HepG2 (cell line): ENCODE results near the gene SPAG4. TPM values are rescaled to one million over a fixed set of nuclear protein-coding genes. Genes with fewer than 3 reads are reported as not detected.

ENCODE experiments used
- ATAC-seq: fragments of 200-7000 bp; cut with Tn5 transposase; 3 replicates; pipeline ENCODE4 v1.9.1; 2020; ENCODE audit warnings: mild to moderate bottlenecking, moderate library complexity
- BruUV-seq: library from RNA; stranded (reverse); fragments of 400-500 nt; replicated peaks from 2 replicates; lab custom pipeline; 2021; lab: Mats Ljungman, UMichigan
- CTCF ChIA-PET: fragments of 300-600 bp; formaldehyde crosslinking; extraction: SDS; loops from one replicate; lab custom pipeline; 2021; ENCODE audit warnings: low total read pairs, inconsistent platforms, low intra/inter-chr PET ratio; lab: Yijun Ruan, JAX
- POLR2A ChIA-PET: fragments of 350-600 bp; sonication (Branson Sonifier 250); formaldehyde crosslinking; loops from one replicate; lab custom pipeline; 2020; ENCODE audit warnings: antibody characterized with exemption, inconsistent platforms; lab: Yijun Ruan, JAX
- DNase-seq: peaks from one replicate; pipeline ENCODE4 v3.0.0-alpha.2; 2015; ENCODE audit warnings: low spot score
- FAIRE-seq: peaks from 3 replicates; lab custom pipeline; 2011; peaks lifted over from hg19 to GRCh38; lab: Jason Lieb, UNC
- H2AFZ ChIP-seq: one replicate; pipeline ENCODE4 v1.6.1; 2011; ENCODE audit warnings: low read length, inconsistent platforms
- H3K27ac ChIP-seq: fragments of 300-600 bp; 3 replicates; pipeline ENCODE4 v1.8.0; 2011; ENCODE audit warnings: mixed run types, mild to moderate bottlenecking, mixed read lengths, low read length, inconsistent platforms; ENCODE audit not compliant: insufficient read depth; ENCODE audit errors: extremely low read length
- H3K27me3 ChIP-seq, 2 experiments: fragments of 200-600 bp in 1 of 2; 2 replicates in 1 of 2; 3 replicates in 1 of 2; pipeline versions ENCODE4 v1.6.0 to v1.8.0; 2011; ENCODE audit warnings: low read length in 2 of 2, mild to moderate bottlenecking in 2 of 2, moderate library complexity in 2 of 2, inconsistent platforms in 1 of 2; ENCODE audit not compliant: insufficient read depth in 2 of 2, control insufficient read depth in 1 of 2
- H3K36me3 ChIP-seq, 2 experiments: fragments of 200-600 bp in 1 of 2; replicated peaks in 1 of 2; 2 replicates in 1 of 2; 3 replicates in 1 of 2; pipeline versions ENCODE4 v1.5.1 to v1.8.0; 2011; ENCODE audit warnings: low read length in 2 of 2, inconsistent platforms in 1 of 2; ENCODE audit not compliant: insufficient read depth in 2 of 2, control insufficient read depth in 1 of 2
- H3K4me1 ChIP-seq: 2 replicates; pipeline ENCODE4 v1.5.1; 2012; ENCODE audit warnings: low read length, inconsistent platforms; ENCODE audit not compliant: insufficient read depth
- H3K4me2 ChIP-seq: 2 replicates; pipeline ENCODE4 v1.6.0; 2011; ENCODE audit warnings: low read depth, low read length, inconsistent platforms
- H3K4me3 ChIP-seq, 3 experiments: fragments of 200-600 bp in 1 of 3; sonication (generic), shearing (Covaris generic) in 1 of 3; replicated peaks in 1 of 3; 2 replicates each; pipeline ENCODE4 v1.5.1; 2011 to 2016; ENCODE audit warnings: low read length in 3 of 3, inconsistent platforms in 2 of 3, low read depth in 2 of 3, mild to moderate bottlenecking in 2 of 3, control low read depth in 1 of 3, mixed read lengths in 1 of 3; ENCODE audit not compliant: insufficient read depth in 1 of 3
- H3K79me2 ChIP-seq: one replicate; pipeline ENCODE4 v1.6.1; 2011; ENCODE audit warnings: low read length, inconsistent platforms; ENCODE audit not compliant: insufficient read depth
- H3K9ac ChIP-seq: 2 replicates; pipeline ENCODE4 v1.6.0; 2011; ENCODE audit warnings: mild to moderate bottlenecking, low read depth, low read length, inconsistent platforms; ENCODE audit not compliant: insufficient read depth
- H3K9me3 ChIP-seq: 2 replicates; pipeline ENCODE4 v1.5.1; 2012; ENCODE audit warnings: mild to moderate bottlenecking, low read length
- H4K20me1 ChIP-seq: 2 replicates; pipeline ENCODE4 v1.6.0; 2011; ENCODE audit warnings: inconsistent platforms, mild to moderate bottlenecking, low read length, moderate library complexity; ENCODE audit not compliant: insufficient read depth
- ASH2L ChIP-seq: fragments of 300-600, 200-600 bp; sonication (generic); IDR thresholded peaks from 2 replicates; pipeline ENCODE4 v1.7.0; 2017; ENCODE audit warnings: low read depth, mild to moderate bottlenecking, moderate library complexity, mixed read lengths, low read length; ENCODE audit not compliant: insufficient read length
- FOXA3 ChIP-seq: IDR thresholded peaks from 2 replicates; pipeline ENCODE4 v1.6.1; 2016; ENCODE audit warnings: missing genetic modification reagents, missing compliant biosample characterization
- FOXC1 ChIP-seq: sonication (generic); formaldehyde crosslinking; IDR thresholded peaks from 2 replicates; pipeline ENCODE4 v1.8.0; 2022; ENCODE audit warnings: mild to moderate bottlenecking, missing genetic modification reagents, borderline replicate concordance
- FUBP1 ChIP-seq: sonication (generic); formaldehyde crosslinking; IDR thresholded peaks from 2 replicates; pipeline ENCODE4 v1.5.1; 2020; ENCODE audit warnings: missing genetic modification reagents, mild to moderate bottlenecking, borderline replicate concordance
- KMT2A ChIP-seq: sonication (generic); formaldehyde crosslinking; IDR thresholded peaks from 2 replicates; pipeline ENCODE4 v1.4.0; 2020; ENCODE audit warnings: missing genetic modification reagents
- MAZ ChIP-seq, 2 experiments: sonication (generic) in 1 of 2; formaldehyde crosslinking in 1 of 2; IDR thresholded peaks; 2 replicates each; pipeline versions ENCODE4 v1.5.0 to v1.6.1; 2012 to 2020; ENCODE audit warnings: low read depth in 2 of 2, mild to moderate bottlenecking in 2 of 2, borderline replicate concordance in 1 of 2, improper control_type of control experiment in 1 of 2, low read length in 1 of 2, missing genetic modification reagents in 1 of 2, moderate library complexity in 1 of 2
- MEF2D ChIP-seq: sonication (generic); formaldehyde crosslinking; IDR thresholded peaks from 2 replicates; pipeline ENCODE4 v1.5.1; 2020; ENCODE audit warnings: mild to moderate bottlenecking, missing genetic modification reagents
- PLRG1 ChIP-seq: fragments of 450-650 bp; conservative IDR thresholded peaks from 2 replicates; pipeline ENCODE4 v1.6.1; 2016
- POLR2G ChIP-seq: fragments of 200-400 bp; formaldehyde crosslinking; IDR thresholded peaks from 2 replicates; pipeline ENCODE4 v1.6.1; 2018; ENCODE audit warnings: mild to moderate bottlenecking, low read depth, low read length, moderate library complexity
- RXRA ChIP-seq: sonication (generic); formaldehyde crosslinking; IDR thresholded peaks from 2 replicates; pipeline ENCODE4 v1.5.1; 2020; ENCODE audit warnings: missing genetic modification reagents
- SIN3A ChIP-seq: IDR thresholded peaks from 2 replicates; pipeline ENCODE4 v1.6.1; 2011; ENCODE audit warnings: low read depth, mild to moderate bottlenecking, control low read depth, low read length, borderline replicate concordance
- TEAD3 ChIP-seq: optimal IDR thresholded peaks from 2 replicates; pipeline ENCODE3; 2016; ENCODE audit warnings: borderline replicate concordance
- ZNF281 ChIP-seq: sonication (generic); formaldehyde crosslinking; IDR thresholded peaks from 2 replicates; pipeline ENCODE4 v1.4.0; 2020; ENCODE audit warnings: missing genetic modification reagents, borderline replicate concordance
- ZNF317 ChIP-seq: sonication (generic); formaldehyde crosslinking; IDR thresholded peaks from 2 replicates; pipeline ENCODE4 v1.5.0; 2020; ENCODE audit warnings: mild to moderate bottlenecking, missing genetic modification reagents
- ZNF335 ChIP-seq: sonication (generic); formaldehyde crosslinking; IDR thresholded peaks from 2 replicates; pipeline ENCODE4 v1.4.0; 2020; ENCODE audit warnings: missing genetic modification reagents
- ZNF597 ChIP-seq: sonication (generic); formaldehyde crosslinking; IDR thresholded peaks from 2 replicates; pipeline ENCODE4 v1.5.0; 2020; ENCODE audit warnings: missing genetic modification reagents
- ZNF598 ChIP-seq: sonication (generic); formaldehyde crosslinking; IDR thresholded peaks from 2 replicates; pipeline ENCODE4 v1.5.1; 2020; ENCODE audit warnings: mild to moderate bottlenecking, missing genetic modification reagents, borderline replicate concordance
- ZNF879 ChIP-seq: sonication (generic); formaldehyde crosslinking; IDR thresholded peaks from 2 replicates; pipeline ENCODE4 v1.8.1; 2023; ENCODE audit warnings: missing genetic modification reagents
- WGBS: methylation state at CpG from one replicate; pipeline ENCODE4 v1.1.6; 2017; ENCODE audit warnings: low lambda C conversion rate; 5-methylcytosine and 5-hydroxymethylcytosine counted together
- in situ Hi-C: cut with HindIII; loops from 2 replicates; pipeline ENCODE4 v1.10.0; 2017; ENCODE audit warnings: low pct_unique_long_range_greater_than_20kb; ENCODE audit not compliant: extremely low pct_ligation_motif_present
- intact Hi-C: fragments of 100-400 bp; cut with micrococcal nuclease; formaldehyde crosslinking; loops from one replicate; pipeline ENCODE4 v1.10.0; 2022; ENCODE audit not compliant: unreplicated experiment
- polyA plus RNA-seq, 8 experiments: library from polyadenylated mRNA; depleted of rRNA in 3 of 8; stranded (reverse) in 7 of 8; unstranded in 1 of 8; fragments of >200 nt; fragmentation: Illumina TruSeq in 4 of 8; extraction: Trizol in 4 of 8; gene quantifications; 2 replicates each; pipeline versions ENCODE4 v1.2.1 to v1.2.3, GENCODE V29; 2011 to 2016; ENCODE audit warnings: low read depth in 4 of 8, missing spikeins in 1 of 8, mixed read lengths in 1 of 8; ENCODE audit not compliant: insufficient read depth in 1 of 8
- total RNA-seq, 5 experiments: library from RNA; depleted of rRNA; stranded (reverse); fragments of >200 nt; fragmentation: Illumina TruSeq; extraction: Trizol; gene quantifications; 2 replicates each; pipeline ENCODE4 v1.2.3, GENCODE V29; 2016; ENCODE audit warnings: low read depth in 1 of 5

The SPAG4 gene
- total and polyA plus RNA-seq, 2 of the 13 experiments (the other 11 are each of a cell fraction or from before 2014, with no cell fraction given): 5.8 to 137 TPM

GRCh38 chr20:35635652-35636051 is 20.0 kb downstream of the SPAG4 start (continued):
- no peak for TF ChIP-seq ZNF281 (CRISPR knock-in tag)
- no peak for TF ChIP-seq ZNF317
- TF ChIP-seq TEAD3 (CRISPR knock-in tag): peak; percentile 53
- 0 out of 2 replicates have a peak, but pooled peaks have one; percentile 50 for TF ChIP-seq FUBP1 (CRISPR knock-in tag)
- no peak for TF ChIP-seq ZNF598 (CRISPR knock-in tag)

- peaks cover 34% of the 10 kb centered on the region for H3K4me1 ChIP-seq
- H3K27ac ChIP-seq: peak overlapping the region; percentile 68
- peaks cover 87% of the 10 kb centered on the region for H3K79me2 ChIP-seq
- no peak overlapping the region for H2AFZ ChIP-seq
- FAIRE-seq (no peak), DNase-seq (peak; percentile 65), ATAC-seq (peak; percentile 76)
- H3K9me3 ChIP-seq: no peaks in the 10 kb centered on the region
- in situ Hi-C loops (no loop called here), intact Hi-C loops (no loop called here)
- no TSS peak for BruUV-seq
- peak overlapping the region in 1 of 3 experiments; percentile 4; a peak in 1 of 6 replicates for H3K4me3 ChIP-seq
- ChIA-PET CTCF (no interaction called here), POLR2A (interaction anchor here (0.7 to 4.1 kb wide), 10 partner anchors 10 to 181 kb away, joined by 3 to 21 read pairs (median 4); partner anchors contain the start of genes CEP250, CPNE1, RBM12 and RBM39)
- peak overlapping the region; percentile 11; the same call in 1 of the 2 replicates for H3K9ac ChIP-seq
- peak overlapping the region; percentile 57 for H3K4me2 ChIP-seq
- 27% methylated on average over 2 of the region's 2 CpGs for WGBS
- H4K20me1 ChIP-seq: peaks cover 50% of the 10 kb centered on the region
- H3K27me3 ChIP-seq: no peaks in the 10 kb centered on the region
- peaks cover 15 to 18% of the 10 kb centered on the region in 2 experiments for H3K36me3 ChIP-seq
- peak; percentile 90 for TF ChIP-seq FOXA3 (CRISPR knock-in tag)
- TF ChIP-seq POLR2G: 0 out of 2 replicates have a peak, but pooled peaks have one; percentile 10
- TF ChIP-seq FOXC1 (CRISPR knock-in tag): no peak
- no peak for TF ChIP-seq ZNF335 (CRISPR knock-in tag)
- TF ChIP-seq ASH2L: peak; percentile 18
- no peak for TF ChIP-seq ZNF879
- no peak for TF ChIP-seq ZNF597 (CRISPR knock-in tag)
- TF ChIP-seq RXRA (CRISPR knock-in tag): peak; percentile 75; the same call in 1 of the 2 replicates
- TF ChIP-seq MAZ (IDR thresholded peaks at IDR 0.05; ENCODE audit: borderline replicate concordance, low read depth, low read length): no peak
- no peak for TF ChIP-seq MAZ (CRISPR knock-in tag; IDR thresholded peaks at IDR 0.05; ENCODE audit: low read depth)
- no peak for TF ChIP-seq SIN3A
- TF ChIP-seq PLRG1: no peak
- TF ChIP-seq KMT2A (CRISPR knock-in tag): no peak
- 0 out of 2 replicates have a peak, but pooled peaks have one; percentile 45 for TF ChIP-seq MEF2D (CRISPR knock-in tag)
Observed at GRCh38 chr20:35636095-35636494, 20.5 kb downstream of the SPAG4 start.
